H9 (cell line): ENCODE data around the gene HS3ST1. TPM values are rescaled to one million over a fixed set of nuclear protein-coding genes. Genes with fewer than 3 reads are reported as not detected.

Experiments used
- DNase-seq: peaks from one replicate; pipeline ENCODE4 v3.0.0-alpha.2; 2017
- H2AFZ ChIP-seq: one replicate; pipeline ENCODE4 v1.6.1; 2013; ENCODE audit warnings: mild to moderate bottlenecking, low read length, control low read depth, moderate library complexity
- H2AK5ac ChIP-seq: 2 replicates; pipeline ENCODE4 v1.6.1; 2013; ENCODE audit warnings: low read length, control low read depth, mixed read lengths; ENCODE audit not compliant: insufficient read length
- H2BK120ac ChIP-seq: one replicate; pipeline ENCODE4 v1.6.1; 2013; ENCODE audit warnings: low read depth, mild to moderate bottlenecking, low read length, control low read depth, inconsistent platforms; ENCODE audit not compliant: poor library complexity, severe bottlenecking
- H2BK12ac ChIP-seq: 2 replicates; pipeline ENCODE4 v1.6.1; 2013; ENCODE audit warnings: low read length, control low read depth, mixed read lengths, low read depth; ENCODE audit not compliant: insufficient read length
- H2BK15ac ChIP-seq: 2 replicates; pipeline ENCODE4 v1.6.1; 2013; ENCODE audit warnings: low read depth, low read length, control low read depth
- H2BK20ac ChIP-seq: one replicate; pipeline ENCODE4 v1.6.1; 2013; ENCODE audit warnings: low read depth, mild to moderate bottlenecking, low read length, control low read depth, inconsistent platforms; ENCODE audit not compliant: poor library complexity, severe bottlenecking
- H2BK5ac ChIP-seq: 2 replicates; pipeline ENCODE4 v1.6.1; 2013; ENCODE audit warnings: low read length, control low read depth, mixed read lengths; ENCODE audit not compliant: insufficient read length
- H3K14ac ChIP-seq: 2 replicates; pipeline ENCODE4 v1.6.1; 2013; ENCODE audit warnings: low read length, control low read depth; ENCODE audit not compliant: insufficient read depth
- H3K18ac ChIP-seq: 2 replicates; pipeline ENCODE4 v1.6.1; 2013; ENCODE audit warnings: low read depth, mild to moderate bottlenecking, mixed read lengths, low read length, control low read depth; ENCODE audit not compliant: insufficient read length
- H3K23ac ChIP-seq: 2 replicates; pipeline ENCODE4 v1.6.1; 2013; ENCODE audit warnings: low read length, control low read depth, mixed read lengths, low read depth; ENCODE audit not compliant: insufficient read length
- H3K23me2 ChIP-seq: 2 replicates; pipeline ENCODE4 v1.6.1; 2013; ENCODE audit warnings: low read depth, mild to moderate bottlenecking, mixed read lengths, low read length, control low read depth; ENCODE audit not compliant: insufficient read length, poor library complexity, severe bottlenecking
- H3K27ac ChIP-seq: 2 replicates; pipeline ENCODE4 v1.5.1; 2013; ENCODE audit warnings: low read length, control low read depth, mixed read lengths, low read depth; ENCODE audit not compliant: insufficient read length
- H3K27me3 ChIP-seq: 2 replicates; pipeline ENCODE4 v1.6.1; 2013; ENCODE audit warnings: low read length, control low read depth, inconsistent platforms; ENCODE audit not compliant: insufficient read depth
- H3K4ac ChIP-seq: 2 replicates; pipeline ENCODE4 v1.6.1; 2013; ENCODE audit warnings: low read depth, mild to moderate bottlenecking, control low read depth, inconsistent platforms, low read length, moderate library complexity
- H3K4me1 ChIP-seq: 2 replicates; pipeline ENCODE4 v1.6.1; 2013; ENCODE audit warnings: low read length, control low read depth, inconsistent platforms; ENCODE audit not compliant: insufficient read depth
- H3K4me2 ChIP-seq: 2 replicates; pipeline ENCODE4 v1.6.1; 2013; ENCODE audit warnings: low read length, control low read depth, mixed read lengths; ENCODE audit not compliant: insufficient read length, insufficient read depth
- H3K56ac ChIP-seq: 2 replicates; pipeline ENCODE4 v1.6.1; 2013; ENCODE audit warnings: low read depth, mild to moderate bottlenecking, mixed read lengths, low read length, control low read depth; ENCODE audit not compliant: insufficient read length
- H3K79me1 ChIP-seq: 2 replicates; pipeline ENCODE4 v1.6.1; 2013; ENCODE audit warnings: low read depth, mild to moderate bottlenecking, moderate library complexity, low read length, control low read depth, inconsistent platforms; ENCODE audit not compliant: insufficient read depth, poor library complexity, severe bottlenecking
- H3K79me2 ChIP-seq: 2 replicates; pipeline ENCODE4 v1.6.1; 2013; ENCODE audit warnings: low read length, control low read depth, inconsistent platforms; ENCODE audit not compliant: insufficient read depth
- H3K9ac ChIP-seq: 2 replicates; pipeline ENCODE4 v1.6.1; 2013; ENCODE audit warnings: low read length, control low read depth, mixed read lengths; ENCODE audit not compliant: insufficient read length; ENCODE audit errors: extremely low read depth
- H3K9me3 ChIP-seq: one replicate; pipeline ENCODE4 v1.6.1; 2013; ENCODE audit warnings: low read depth, low read length, inconsistent platforms; ENCODE audit not compliant: control insufficient read depth
- H3T11ph ChIP-seq: one replicate; pipeline ENCODE4 v1.6.1; 2013; ENCODE audit warnings: mild to moderate bottlenecking, low read length, control low read depth, inconsistent platforms
- H4K20me1 ChIP-seq: one replicate; pipeline ENCODE4 v1.6.1; 2013; ENCODE audit not compliant: control insufficient read depth, insufficient read length, insufficient read depth
- H4K5ac ChIP-seq: 2 replicates; pipeline ENCODE4 v1.6.1; 2013; ENCODE audit warnings: low read depth, mild to moderate bottlenecking, mixed read lengths, low read length, control low read depth; ENCODE audit not compliant: insufficient read length
- H4K8ac ChIP-seq: replicated peaks from 2 replicates; pipeline ENCODE4 v1.6.1; 2013; ENCODE audit warnings: low read length, control low read depth, mixed read lengths, low read depth; ENCODE audit not compliant: insufficient read length
- H4K91ac ChIP-seq: 2 replicates; pipeline ENCODE4 v1.6.1; 2013; ENCODE audit warnings: low read depth, mild to moderate bottlenecking, moderate library complexity, mixed read lengths, low read length, control low read depth; ENCODE audit not compliant: insufficient read length
- H3K27ac Mint-ChIP-seq, 3 experiments: 2 replicates in 2 of 3; 3 replicates in 1 of 3; pipeline ENCODE4 v1.8.0; 2020 to 2021; ENCODE audit warnings: mixed read lengths in 3 of 3, mild to moderate bottlenecking in 1 of 3, moderate library complexity in 1 of 3
- H3K27me3 Mint-ChIP-seq: 2 replicates; pipeline ENCODE4 v1.8.0; 2021; ENCODE audit warnings: low read depth, mild to moderate bottlenecking, moderate library complexity, mixed read lengths
- H3K36me3 Mint-ChIP-seq, 3 experiments: 2 replicates in 2 of 3; 3 replicates in 1 of 3; pipeline ENCODE4 v1.8.0; 2020 to 2021; ENCODE audit warnings: low read depth in 3 of 3, mixed read lengths in 3 of 3; ENCODE audit not compliant: insufficient read depth in 1 of 3
- H3K4me1 Mint-ChIP-seq, 2 experiments: 2 replicates each; pipeline ENCODE4 v1.8.0; 2020; ENCODE audit warnings: mixed read lengths in 2 of 2
- H3K4me3 Mint-ChIP-seq, 2 experiments: 2 replicates in 1 of 2; 3 replicates in 1 of 2; pipeline ENCODE4 v1.8.0; 2020 to 2021; ENCODE audit warnings: mild to moderate bottlenecking in 2 of 2, mixed read lengths in 2 of 2, moderate library complexity in 1 of 2
- H3K9me3 Mint-ChIP-seq, 2 experiments: 2 replicates in 1 of 2; 3 replicates in 1 of 2; pipeline ENCODE4 v1.8.0; 2020; ENCODE audit warnings: mild to moderate bottlenecking in 2 of 2, mixed read lengths in 2 of 2, moderate library complexity in 1 of 2
- CTCF ChIP-seq: fragments of 200-600 bp; sonication (generic); conservative IDR thresholded peaks from 3 replicates; pipeline ENCODE4 v1.8.0; 2021; ENCODE audit warnings: antibody characterized with exemption, mild to moderate bottlenecking
- WGBS: extraction: QIAGEN DNeasy Blood & Tissue Kit; methylation state at CpG from one replicate; pipeline ENCODE4 v1.1.7; 2013; ENCODE audit warnings: missing lambda C conversion rate, low lambda C conversion rate, mixed read lengths; ENCODE audit not compliant: insufficient read length; ENCODE audit errors: extremely low coverage; 5-methylcytosine and 5-hydroxymethylcytosine counted together
- total RNA-seq: library from RNA; stranded (reverse); gene quantifications from 2 replicates; pipeline ENCODE4 v1.2.1, GENCODE V29; 2021

Gene HS3ST1
- total RNA-seq, 1 experiment from 2014 or later: 0.04 TPM

DNA sequence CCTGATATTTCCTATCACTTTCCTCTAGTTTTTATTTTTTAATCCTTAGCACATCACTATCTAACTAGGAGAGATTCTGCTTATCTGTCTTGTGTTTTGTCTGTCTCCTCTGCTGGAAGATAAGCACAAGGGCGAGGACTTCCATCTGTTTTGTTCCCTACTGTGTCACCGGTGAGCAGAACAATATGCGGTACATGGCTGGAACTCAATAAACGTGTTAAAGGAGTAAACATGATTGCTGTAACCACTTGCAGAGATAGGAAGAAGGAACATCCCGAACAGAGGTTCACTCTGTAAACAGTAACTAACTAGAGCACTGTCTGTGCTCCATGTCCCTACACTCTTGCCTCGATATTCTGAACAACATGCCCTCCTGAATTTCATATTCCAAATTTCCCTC is 5.2 kb downstream of the HS3ST1 start:
- Histone ChIP-seq H3K79me1 (no peaks in the 10 kb centered on the region), H4K20me1 (no peaks in the 10 kb centered on the region), H4K8ac (no peak overlapping the region), H2BK120ac (no peak overlapping the region), H3K4me1 (0 out of 2 replicates have a peak, but pooled peaks cover 2% of the 10 kb centered on the region), H3K9ac (no peak overlapping the region), H3K18ac (no peak overlapping the region), H3K14ac (no peak overlapping the region), H3K4ac (no peak overlapping the region), H4K91ac (no peak overlapping the region), H3K27me3 (peaks cover 22% of the 10 kb centered on the region; the same call in 1 of the 2 replicates), H3K4me2 (no peak overlapping the region), H3K56ac (no peak overlapping the region), H2AFZ (no peak overlapping the region), H2BK5ac (no peak overlapping the region), H3K23me2 (peaks cover 17% of the 10 kb centered on the region), H2BK15ac (no peak overlapping the region), H2BK12ac (no peak overlapping the region), H2AK5ac (no peak overlapping the region), H3K27ac (no peak overlapping the region), H3T11ph (no peak overlapping the region), H3K79me2 (no peaks in the 10 kb centered on the region), H3K23ac (no peak overlapping the region), H4K5ac (no peak overlapping the region), H3K9me3 (no peaks in the 10 kb centered on the region), H2BK20ac (no peak overlapping the region)
- Mint-ChIP-seq H3K4me3 (no peak overlapping the region), H3K27ac (no peak overlapping the region), H3K36me3 (no peaks in the 10 kb centered on the region), H3K4me1 (peaks cover 19 to 20% of the 10 kb centered on the region in 2 experiments), H3K27me3 (peaks cover 41% of the 10 kb centered on the region), H3K9me3 (no peaks in the 10 kb centered on the region)
- no peak for TF ChIP-seq CTCF
- DNase-seq: no peak
- WGBS: no CpG with 5 or more reads among the region's 6 CpGs
